Fibroblast of lung (primary cell): ENCODE data around the gene CMSS1. TPM values are rescaled to one million over a fixed set of nuclear protein-coding genes. Genes with fewer than 3 reads are reported as not detected.

Experiments
- DNase-seq, 2 donors: peaks; one replicate each; pipeline versions ENCODE4 v3.0.0 to v3.0.0-alpha.2; 2010; ENCODE audit warnings: low read depth in 2 of 2
- H2AFZ ChIP-seq: 2 replicates; pipeline ENCODE4 v1.5.1; 2012; ENCODE audit warnings: low read length, control low read depth, inconsistent platforms
- H3K27ac ChIP-seq: 2 replicates; pipeline ENCODE4 v1.5.1; 2011; ENCODE audit warnings: low read length, control low read depth; ENCODE audit not compliant: insufficient read depth
- H3K27me3 ChIP-seq: 2 replicates; pipeline ENCODE4 v1.5.1; 2011; ENCODE audit warnings: mild to moderate bottlenecking, low read length; ENCODE audit not compliant: control insufficient read depth, insufficient read depth
- H3K36me3 ChIP-seq: 2 replicates; pipeline ENCODE4 v1.5.1; 2011; ENCODE audit warnings: low read length; ENCODE audit not compliant: control insufficient read depth, insufficient read depth
- H3K4me1 ChIP-seq: 2 replicates; pipeline ENCODE4 v1.5.1; 2011; ENCODE audit warnings: low read length; ENCODE audit not compliant: control insufficient read depth, insufficient read depth; ENCODE audit errors: extremely low read depth
- H3K4me2 ChIP-seq: 2 replicates; pipeline ENCODE4 v1.5.1; 2011; ENCODE audit warnings: low read length, control low read depth; ENCODE audit not compliant: insufficient read depth; ENCODE audit errors: extremely low read depth
- H3K4me3 ChIP-seq, 4 experiments: fragments of 200-600 bp in 1 of 4; sonication (generic) in 1 of 4; replicated peaks in 1 of 4; 2 replicates each; pipeline ENCODE4 v1.5.1; 2011 to 2016; ENCODE audit warnings: low read length in 4 of 4, low read depth in 3 of 4, mild to moderate bottlenecking in 3 of 4, control low read depth in 2 of 4, inconsistent platforms in 1 of 4, mixed read lengths in 1 of 4; ENCODE audit not compliant: insufficient read depth in 1 of 4; ENCODE audit errors: control extremely low read depth in 1 of 4
- H3K79me2 ChIP-seq: 2 replicates; pipeline ENCODE4 v1.5.1; 2012; ENCODE audit warnings: mild to moderate bottlenecking, low read length, inconsistent platforms; ENCODE audit not compliant: control insufficient read depth, insufficient read depth
- H3K9ac ChIP-seq: 2 replicates; pipeline ENCODE4 v1.5.1; 2011; ENCODE audit warnings: mild to moderate bottlenecking, low read length, control low read depth; ENCODE audit not compliant: insufficient read depth
- H3K9me3 ChIP-seq: 2 replicates; pipeline ENCODE4 v1.5.1; 2012; ENCODE audit warnings: low read depth, low read length; ENCODE audit not compliant: control insufficient read depth, insufficient read depth
- H4K20me1 ChIP-seq: 2 replicates; pipeline ENCODE4 v1.5.1; 2011; ENCODE audit warnings: low read length; ENCODE audit not compliant: control insufficient read depth, insufficient read depth; ENCODE audit errors: extremely low read depth
- EZH2 ChIP-seq: IDR thresholded peaks from 2 replicates; pipeline ENCODE4 v1.5.1; 2012; ENCODE audit warnings: low read length, control low read depth, mild to moderate bottlenecking; ENCODE audit errors: missing control alignments
- polyA plus RNA-seq, 2 donors: library from polyadenylated mRNA; depleted of rRNA in 1 of 2; stranded (reverse) in 1 of 2; unstranded in 1 of 2; fragments of >200 nt; gene quantifications; 2 replicates each; pipeline ENCODE4 v1.2.1, GENCODE V29; 2011 to 2012; ENCODE audit warnings: missing spikeins in 1 of 2
- total RNA-seq: library from RNA; depleted of rRNA; stranded (reverse); fragments of >200 nt; gene quantifications from 2 replicates; pipeline ENCODE4 v1.2.1, GENCODE V29; 2014
- TF ChIP-seq, protein P1 (sequence below), 2 donors: IDR thresholded peaks in 1 of 2; conservative IDR thresholded peaks in 1 of 2; 1 replicate in 1 of 2; 2 replicates in 1 of 2; pipeline ENCODE4 v1.5.1; 2011 to 2012; ENCODE audit warnings: low read length in 2 of 2, control low read depth in 1 of 2, inconsistent platforms in 1 of 2, low read depth in 1 of 2, mild to moderate bottlenecking in 1 of 2

Gene CMSS1
- total and polyA plus RNA-seq, 2 donors (not counting 1 experiment from before 2014, with no cell fraction given) = 6.9 to 13.2 TPM

DNA sequence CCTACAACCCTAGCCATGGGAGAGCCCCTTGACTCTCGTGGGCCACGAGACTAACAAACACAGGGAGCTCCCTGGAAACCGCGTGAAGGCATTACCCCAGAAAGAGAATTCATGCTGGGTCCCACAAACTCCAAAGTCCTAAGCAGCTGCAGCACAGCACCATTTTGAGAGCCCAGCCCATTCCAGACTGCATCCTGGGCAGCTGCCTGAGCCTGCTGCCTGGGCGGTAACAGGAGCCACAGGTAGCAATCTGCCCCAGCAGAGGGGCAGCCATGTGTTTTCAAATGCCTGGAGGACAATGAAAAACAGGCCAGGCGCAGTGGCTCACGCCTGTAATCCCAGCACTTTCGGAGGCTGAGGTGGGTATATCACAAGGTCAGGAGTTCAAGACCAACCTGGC is 380.2 kb downstream of the CMSS1 start:
- H3K79me2 ChIP-seq = no peaks in the 10 kb centered on the region
- no peak overlapping the region for H3K4me3 ChIP-seq
- H3K27me3 ChIP-seq = no peaks in the 10 kb centered on the region
- H3K27ac ChIP-seq = no peak overlapping the region
- H3K36me3 ChIP-seq = no peaks in the 10 kb centered on the region
- TF ChIP-seq, protein P1, sequence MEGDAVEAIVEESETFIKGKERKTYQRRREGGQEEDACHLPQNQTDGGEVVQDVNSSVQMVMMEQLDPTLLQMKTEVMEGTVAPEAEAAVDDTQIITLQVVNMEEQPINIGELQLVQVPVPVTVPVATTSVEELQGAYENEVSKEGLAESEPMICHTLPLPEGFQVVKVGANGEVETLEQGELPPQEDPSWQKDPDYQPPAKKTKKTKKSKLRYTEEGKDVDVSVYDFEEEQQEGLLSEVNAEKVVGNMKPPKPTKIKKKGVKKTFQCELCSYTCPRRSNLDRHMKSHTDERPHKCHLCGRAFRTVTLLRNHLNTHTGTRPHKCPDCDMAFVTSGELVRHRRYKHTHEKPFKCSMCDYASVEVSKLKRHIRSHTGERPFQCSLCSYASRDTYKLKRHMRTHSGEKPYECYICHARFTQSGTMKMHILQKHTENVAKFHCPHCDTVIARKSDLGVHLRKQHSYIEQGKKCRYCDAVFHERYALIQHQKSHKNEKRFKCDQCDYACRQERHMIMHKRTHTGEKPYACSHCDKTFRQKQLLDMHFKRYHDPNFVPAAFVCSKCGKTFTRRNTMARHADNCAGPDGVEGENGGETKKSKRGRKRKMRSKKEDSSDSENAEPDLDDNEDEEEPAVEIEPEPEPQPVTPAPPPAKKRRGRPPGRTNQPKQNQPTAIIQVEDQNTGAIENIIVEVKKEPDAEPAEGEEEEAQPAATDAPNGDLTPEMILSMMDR (conservative IDR thresholded peaks at IDR 0.05 in 1 of 2, IDR thresholded peaks at IDR 0.05 in 1 of 2; ENCODE audit: low read depth in 1 of 2, low read length in 2 of 2) = no peak
- no peak for TF ChIP-seq EZH2
- H3K4me2 ChIP-seq = no peak overlapping the region
- H3K9me3 ChIP-seq = no peaks in the 10 kb centered on the region
- H3K9ac ChIP-seq = no peak overlapping the region
- no peak for DNase-seq
- H3K4me1 ChIP-seq = no peaks in the 10 kb centered on the region
- H2AFZ ChIP-seq = no peak overlapping the region
- H4K20me1 ChIP-seq = no peaks in the 10 kb centered on the region

DNA sequence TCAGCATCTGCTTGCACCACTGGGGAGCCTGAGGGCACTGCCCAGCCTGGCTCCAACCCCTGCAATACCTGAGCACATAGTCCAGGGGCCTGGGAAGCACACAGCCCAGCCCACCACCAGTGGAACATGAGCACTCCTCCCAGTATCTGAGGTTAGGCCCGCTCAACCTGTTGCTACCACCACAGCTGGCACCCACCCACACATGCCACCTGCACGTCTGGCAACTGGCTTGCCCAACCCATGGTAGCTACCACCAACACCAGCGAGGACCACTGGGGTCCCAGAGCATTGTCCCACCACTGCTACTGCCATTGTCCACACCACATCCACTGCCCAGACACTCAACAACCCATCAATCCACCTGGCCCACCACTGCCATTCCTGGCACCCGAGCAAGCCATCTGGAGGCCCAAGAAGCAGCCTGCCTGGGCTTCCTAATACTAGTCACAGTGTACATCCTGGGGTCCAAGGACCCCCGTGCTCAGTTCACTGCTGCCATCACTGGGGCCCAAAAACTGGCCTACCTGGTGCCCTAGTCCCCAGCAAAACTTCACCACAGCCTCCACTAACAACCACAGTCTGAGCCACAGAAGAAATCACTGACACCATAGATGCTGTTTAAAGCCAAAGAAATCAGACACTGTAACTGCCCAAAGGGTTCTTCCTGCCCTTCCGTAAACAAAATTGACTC is 381.1 kb downstream of the CMSS1 start:
- Histone ChIP-seq H3K4me3 (no peak overlapping the region), H3K79me2 (no peaks in the 10 kb centered on the region), H2AFZ (peak overlapping the region; percentile 20), H3K9me3 (no peaks in the 10 kb centered on the region), H4K20me1 (no peaks in the 10 kb centered on the region), H3K27ac (no peak overlapping the region), H3K4me1 (no peaks in the 10 kb centered on the region), H3K9ac (no peak overlapping the region), H3K36me3 (no peaks in the 10 kb centered on the region), H3K4me2 (no peak overlapping the region), H3K27me3 (no peaks in the 10 kb centered on the region)
- no peak for DNase-seq
- TF ChIP-seq, protein P1 (conservative IDR thresholded peaks at IDR 0.05 in 1 of 2, IDR thresholded peaks at IDR 0.05 in 1 of 2; ENCODE audit: low read depth in 1 of 2, low read length in 2 of 2) = no peak
- no peak for TF ChIP-seq EZH2

DNA sequence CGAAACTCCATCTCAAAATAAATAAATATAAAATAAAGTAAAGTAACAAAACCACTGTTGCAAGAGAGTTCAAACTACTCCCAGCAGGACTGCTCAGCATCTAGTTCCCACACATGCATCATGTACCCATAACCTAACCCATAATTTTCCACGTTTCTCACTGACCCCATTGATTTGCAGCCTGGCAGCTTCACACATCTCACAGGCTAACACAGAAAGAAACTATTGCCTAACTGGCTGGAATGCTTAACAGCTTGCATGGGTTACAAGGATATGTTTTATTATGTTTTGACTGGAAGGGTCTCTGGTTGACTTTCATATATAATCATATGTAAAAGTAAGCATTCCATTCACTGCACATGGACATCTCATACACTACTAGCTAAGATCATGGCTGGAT is 387.5 kb downstream of the CMSS1 start:
- H3K27me3 ChIP-seq = no peaks in the 10 kb centered on the region
- peaks cover 4% of the 10 kb centered on the region for H3K4me1 ChIP-seq
- no peaks in the 10 kb centered on the region for H3K9me3 ChIP-seq
- TF ChIP-seq EZH2 = no peak
- TF ChIP-seq, protein P1 (conservative IDR thresholded peaks at IDR 0.05 in 1 of 2, IDR thresholded peaks at IDR 0.05 in 1 of 2; ENCODE audit: low read depth in 1 of 2, low read length in 2 of 2) = no peak
- no peak overlapping the region for H3K4me2 ChIP-seq
- peak in 1 of 2 donors; percentile 22 for DNase-seq
- no peaks in the 10 kb centered on the region for H3K36me3 ChIP-seq
- no peaks in the 10 kb centered on the region for H4K20me1 ChIP-seq
- H3K27ac ChIP-seq = no peak overlapping the region
- H2AFZ ChIP-seq = no peak overlapping the region
- no peaks in the 10 kb centered on the region for H3K79me2 ChIP-seq
- H3K9ac ChIP-seq = no peak overlapping the region
- no peak overlapping the region for H3K4me3 ChIP-seq
